ENCODE results near the gene RSRP1. TPM values are rescaled to one million over a fixed set of nuclear protein-coding genes. Genes with fewer than 3 reads are reported as not detected.

Gene RSRP1
- total RNA-seq, 1 donor from 2014 or later, result 206 TPM

- intact Hi-C loops (cut with micrococcal nuclease), result no loop called here
Measured at GRCh38 chr1:25257196-25257595, 9.9 kb upstream of the RSRP1 start.

DNA sequence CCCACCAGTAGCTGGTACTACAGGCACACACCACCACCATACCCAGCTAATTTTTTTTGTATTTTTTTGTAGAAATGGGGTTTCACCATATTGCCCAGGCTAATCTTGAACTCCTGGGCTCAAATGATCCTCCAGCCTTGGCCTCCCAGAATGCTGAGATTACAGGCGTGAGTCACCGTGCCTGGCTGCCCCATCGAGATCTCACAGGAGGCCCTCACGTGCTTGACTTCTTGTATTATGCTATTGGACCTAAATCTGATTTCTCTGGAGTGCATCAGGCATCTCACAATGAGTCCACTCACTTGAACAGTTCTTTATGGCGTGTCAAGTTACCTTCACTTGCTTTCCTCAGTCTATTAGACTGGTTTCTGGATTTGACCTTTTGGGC lies 9.3 kb upstream of the RSRP1 start:
- intact Hi-C loops (cut with micrococcal nuclease), result no loop called here

DNA sequence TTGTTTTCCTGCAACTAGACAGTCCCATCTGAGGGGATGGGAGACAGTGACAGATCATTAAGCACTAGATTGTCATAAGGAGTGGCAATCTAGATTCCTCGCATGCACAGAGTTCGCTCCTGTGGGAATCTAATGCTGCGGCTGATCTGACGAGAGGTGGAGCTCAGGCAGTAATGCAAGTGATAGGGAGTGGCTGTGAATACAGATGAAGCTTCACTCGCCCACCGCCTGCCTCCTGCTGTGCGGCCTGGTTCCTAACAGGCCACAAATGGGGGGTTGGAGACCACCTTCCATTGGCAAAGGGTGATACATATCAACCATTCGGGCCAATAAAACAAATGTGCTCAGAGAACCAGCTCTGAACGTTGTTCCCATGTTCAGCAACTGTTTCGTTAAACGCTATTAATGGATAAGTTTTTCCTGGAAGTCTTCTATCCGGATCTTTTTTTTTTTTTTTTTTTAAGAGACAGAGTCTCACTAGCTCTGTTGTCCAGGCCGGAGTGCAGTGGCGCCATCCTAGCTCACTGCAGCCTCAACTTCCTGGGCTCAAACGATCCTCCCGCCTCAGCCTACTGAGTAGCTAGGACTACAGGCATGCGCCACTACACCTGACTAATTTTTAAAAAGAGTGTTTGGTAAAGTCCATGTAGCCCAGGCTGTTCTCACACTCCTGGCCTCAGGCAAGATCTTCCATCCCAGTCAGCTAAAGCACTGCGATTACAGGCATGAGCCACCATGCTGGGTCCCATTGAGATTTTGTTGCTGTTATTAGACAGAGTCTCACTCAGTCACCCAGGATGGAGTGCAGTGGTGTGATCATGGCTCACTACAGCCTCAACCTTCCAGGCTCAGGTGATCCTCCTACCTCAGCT lies 8.7 kb upstream of the RSRP1 start:
- intact Hi-C loops (cut with micrococcal nuclease), result no loop called here

- intact Hi-C loops (cut with micrococcal nuclease), result no loop called here
Measured at GRCh38 chr1:25253911-25254310, 6.7 kb upstream of the RSRP1 start.

GRCh38 chr1:25247829-25248754 lies 838 bp upstream of the RSRP1 start:
- intact Hi-C loops (cut with micrococcal nuclease), result loop anchor here (1.0 to 10.0 kb wide), 15 partner anchors 9 to 1881 kb away; partner anchors contain the start of genes ARID1A, CLIC4, HMGN2 and MACO1

GRCh38 chr1:25246600-25247023 lies 642 bp downstream of the RSRP1 start:
- intact Hi-C loops (cut with micrococcal nuclease), result loop anchor here (1.0 to 10.0 kb wide), 15 partner anchors 7 to 1879 kb away; partner anchors contain the start of genes ARID1A, CLIC4, HMGN2 and MACO1

DNA sequence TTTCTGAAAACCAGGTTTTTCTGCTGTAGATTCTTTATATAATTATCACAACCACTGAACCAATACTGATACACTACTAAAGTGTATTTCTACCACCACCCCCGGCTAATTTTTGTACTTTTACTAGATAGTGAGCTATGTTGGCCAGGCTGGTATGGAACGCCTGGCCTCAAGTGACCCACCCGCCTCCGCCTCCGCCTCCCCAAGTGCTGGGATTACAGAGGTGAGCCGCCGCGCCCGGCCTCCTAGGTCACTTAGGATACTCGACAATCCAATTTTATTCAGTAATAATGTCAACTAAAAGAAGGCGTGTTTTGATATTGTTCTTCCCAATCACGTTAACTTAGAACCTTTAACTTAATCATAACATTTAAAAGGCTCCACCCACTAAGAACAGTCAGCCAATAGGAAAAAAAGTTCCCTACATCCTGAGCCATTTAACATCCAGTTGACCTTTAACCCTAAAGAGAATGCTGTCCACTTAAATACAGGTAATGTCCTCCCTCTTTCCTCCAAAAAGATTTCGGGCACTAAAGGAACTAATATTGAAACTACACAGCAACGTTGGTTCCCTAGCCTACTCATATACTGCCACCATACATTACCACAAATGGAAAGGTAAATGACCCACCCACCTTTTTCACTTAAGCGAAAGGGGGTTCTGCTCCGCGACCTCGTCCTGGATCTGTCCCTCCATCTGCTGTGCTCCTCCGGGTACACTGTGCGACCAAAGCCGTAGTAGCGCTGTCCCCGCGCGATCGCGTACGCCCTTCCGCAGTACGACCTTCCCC lies 1.2 kb downstream of the RSRP1 start:
- intact Hi-C loops (cut with micrococcal nuclease), result loop anchor here (2.0 to 10.0 kb wide), 10 partner anchors 371 to 1879 kb away; partner anchors contain the start of genes ARID1A, CLIC4, HMGN2 and MAN1C1

GRCh38 chr1:25245393-25245792 lies 1.9 kb downstream of the RSRP1 start:
- intact Hi-C loops (cut with micrococcal nuclease), result loop anchor here (5.0 to 10.0 kb wide), 9 partner anchors 498 to 1878 kb away; partner anchors contain the start of genes ARID1A, CLIC4, HMGN2 and PNRC2

GRCh38 chr1:25243907-25244306 lies 3.3 kb downstream of the RSRP1 start:
- intact Hi-C loops (cut with micrococcal nuclease), result loop anchor here (10.0 kb wide), 5 partner anchors 739 to 1451 kb away; partner anchors contain the start of genes ARID1A, HMGN2, PNRC2 and RCAN3

- intact Hi-C loops (cut with micrococcal nuclease), result loop anchor here (1.0 to 10.0 kb wide), 8 partner anchors 7 to 1455 kb away; partner anchors contain the start of genes ARID1A, HMGN2, PNRC2 and RCAN3
Measured at GRCh38 chr1:25239681-25240541, 7.3 kb downstream of the RSRP1 start.

DNA sequence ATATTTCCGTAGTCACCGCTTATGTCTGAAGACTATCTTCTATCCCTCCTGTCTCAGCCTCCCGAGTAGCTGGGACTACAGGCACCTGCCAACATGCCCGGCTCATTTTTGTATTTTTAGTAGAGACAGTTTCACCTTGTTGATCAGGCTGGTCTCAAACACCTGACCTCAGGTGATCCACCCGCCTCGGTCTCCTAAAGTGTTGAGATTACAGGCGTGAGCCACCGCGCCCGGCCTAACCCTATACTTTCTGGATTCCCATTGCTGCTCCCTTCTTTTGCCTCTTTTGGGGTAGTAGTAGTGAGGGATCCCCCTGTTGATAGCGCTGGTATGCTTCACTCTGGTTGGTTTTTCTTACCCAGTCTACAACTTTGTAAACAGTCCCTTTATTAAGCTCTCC lies 9.2 kb downstream of the RSRP1 start:
- intact Hi-C loops (cut with micrococcal nuclease), result loop anchor here (10.0 kb wide), 1 partner anchor 273 kb away; no protein-coding TSS in a partner anchor

DNA sequence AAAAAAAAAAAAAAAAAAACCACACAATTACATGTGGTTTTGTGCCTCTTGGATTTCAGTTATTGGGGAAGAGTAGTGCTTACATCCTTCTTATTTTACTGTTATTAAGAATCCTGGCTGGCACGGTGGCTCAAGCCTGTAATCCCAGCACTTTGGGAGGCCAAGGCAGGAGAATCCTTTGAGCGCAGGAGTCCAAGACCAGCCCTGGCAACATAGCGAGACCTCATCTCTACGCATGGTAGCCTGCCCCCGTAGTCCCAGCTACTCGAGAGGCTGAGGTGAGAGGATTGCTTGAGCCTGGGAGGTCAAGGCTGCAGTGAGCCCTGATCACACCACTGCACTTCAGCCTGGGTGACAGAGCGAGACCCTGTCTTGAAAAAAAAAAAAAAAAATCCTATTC lies 11.0 kb downstream of the RSRP1 start:
- intact Hi-C loops (cut with micrococcal nuclease), result loop anchor here (10.0 kb wide), 1 partner anchor 271 kb away; no protein-coding TSS in a partner anchor

GRCh38 chr1:25235411-25235810 lies 11.8 kb downstream of the RSRP1 start:
- intact Hi-C loops (cut with micrococcal nuclease), result loop anchor here (10.0 kb wide), 1 partner anchor 271 kb away; no protein-coding TSS in a partner anchor

GRCh38 chr1:25232866-25233784 lies 14.1 kb downstream of the RSRP1 start:
- intact Hi-C loops (cut with micrococcal nuclease), result loop anchor here (1.0 to 10.0 kb wide), 11 partner anchors 7 to 765 kb away; partner anchors contain the start of genes CLIC4, MACO1, PAFAH2 and RSRP1

GRCh38 chr1:25232027-25232865 lies 15.0 kb downstream of the RSRP1 start, which contains the start of gene SYF2:
Gene SYF2 (minus strand): TSS chr1:25232502. CDS start chr1:25232467, 35 bp downstream.
- intact Hi-C loops (cut with micrococcal nuclease), result loop anchor here (1.0 to 10.0 kb wide), 11 partner anchors 8 to 766 kb away; partner anchors contain the start of genes CLIC4, MACO1, PAFAH2 and RSRP1

DNA sequence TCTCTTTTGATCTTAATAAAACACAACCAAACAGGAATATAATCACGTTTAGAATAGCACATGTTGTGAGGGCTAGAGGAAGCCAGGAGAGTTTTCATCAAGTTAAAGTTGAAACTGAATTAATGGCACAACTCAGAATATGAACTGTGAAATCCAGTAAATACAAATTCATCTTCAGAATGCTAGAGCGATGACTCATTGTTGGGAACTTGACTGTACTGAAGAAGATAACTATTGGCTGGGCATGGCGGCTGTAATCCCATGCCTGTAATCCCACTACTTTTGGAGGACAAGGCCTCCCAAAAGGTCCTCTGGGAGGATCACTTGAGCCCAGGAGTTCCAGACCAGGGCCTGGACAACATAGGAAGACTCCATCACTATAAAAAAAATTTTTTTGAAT lies 23.8 kb downstream of the RSRP1 start:
- intact Hi-C loops (cut with micrococcal nuclease), result no loop called here

DNA sequence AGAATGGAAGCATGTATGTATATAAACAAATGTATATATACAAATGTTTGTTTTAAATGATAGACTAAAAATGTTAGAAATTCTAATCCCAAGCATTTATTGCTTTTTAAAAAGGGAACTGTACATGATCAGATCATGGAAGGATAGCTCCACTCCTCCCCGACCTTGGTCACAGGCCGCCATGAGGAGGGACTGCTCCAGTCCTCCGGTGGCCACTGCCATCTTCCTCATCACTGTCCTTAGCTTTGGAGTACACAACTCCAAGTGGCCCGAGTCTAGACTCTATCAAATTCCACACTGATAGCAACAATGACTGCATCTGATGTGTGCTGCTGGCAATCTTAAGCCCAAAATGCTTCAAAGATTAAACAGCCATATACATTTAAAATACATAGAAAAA lies 24.6 kb downstream of the RSRP1 start:
- intact Hi-C loops (cut with micrococcal nuclease), result no loop called here
